Mesendoderm (in vitro differentiated cells): Measurements from ENCODE around the gene PARS2.

Experiments used
- DNase-seq: peaks from one replicate; pipeline ENCODE4 v3.0.0; 2013
- H2AK5ac ChIP-seq: 2 replicates; pipeline ENCODE4 v1.6.1; 2013; ENCODE audit warnings: low read length, inconsistent platforms
- H2BK120ac ChIP-seq: 2 replicates; pipeline ENCODE4 v1.6.1; 2013; ENCODE audit warnings: low read depth, mild to moderate bottlenecking, low read length, moderate library complexity, mixed read lengths
- H2BK15ac ChIP-seq: replicated peaks from 2 replicates; pipeline ENCODE4 v1.6.1; 2013; ENCODE audit warnings: low read depth, mild to moderate bottlenecking, moderate library complexity
- H2BK5ac ChIP-seq: 2 replicates; pipeline ENCODE4 v1.6.1; 2013; ENCODE audit warnings: low read length, inconsistent platforms
- H3K18ac ChIP-seq: 2 replicates; pipeline ENCODE4 v1.6.1; 2013; ENCODE audit warnings: mild to moderate bottlenecking, low read length, mixed read lengths
- H3K23ac ChIP-seq: one replicate; pipeline ENCODE4 v1.6.1; 2013; ENCODE audit warnings: low read length
- H3K27ac ChIP-seq: 2 replicates; pipeline ENCODE4 v1.5.1; 2013; ENCODE audit warnings: low read depth, mild to moderate bottlenecking, inconsistent platforms, low read length, moderate library complexity
- H3K27me3 ChIP-seq: 2 replicates; pipeline ENCODE4 v1.6.1; 2013; ENCODE audit warnings: low read length, control low read depth, mild to moderate bottlenecking, inconsistent platforms; ENCODE audit not compliant: insufficient read depth, poor library complexity
- H3K36me3 ChIP-seq: 2 replicates; pipeline ENCODE4 v1.6.1; 2013; ENCODE audit warnings: low read length, inconsistent platforms; ENCODE audit not compliant: control insufficient read depth, insufficient read depth
- H3K4ac ChIP-seq: one replicate; pipeline ENCODE4 v1.6.1; 2013; ENCODE audit warnings: low read depth, mild to moderate bottlenecking, low read length, moderate library complexity
- H3K4me1 ChIP-seq: 2 replicates; pipeline ENCODE4 v1.6.1; 2013; ENCODE audit warnings: low read depth, low read length, inconsistent platforms; ENCODE audit not compliant: control insufficient read depth
- H3K4me2 ChIP-seq: 2 replicates; pipeline ENCODE4 v1.6.1; 2013; ENCODE audit warnings: low read length
- H3K4me3 ChIP-seq: 2 replicates; pipeline ENCODE4 v1.5.1; 2013; ENCODE audit warnings: mild to moderate bottlenecking, low read length
- H3K56ac ChIP-seq: one replicate; pipeline ENCODE4 v1.6.1; 2013; ENCODE audit warnings: low read length
- H3K79me1 ChIP-seq: 2 replicates; pipeline ENCODE4 v1.6.1; 2013; ENCODE audit warnings: low read length, inconsistent platforms
- H3K79me2 ChIP-seq: 2 replicates; pipeline ENCODE4 v1.6.1; 2013; ENCODE audit warnings: mild to moderate bottlenecking, low read length; ENCODE audit not compliant: control insufficient read depth, insufficient read depth
- H3K9ac ChIP-seq: 2 replicates; pipeline ENCODE4 v1.6.1; 2013; ENCODE audit warnings: low read length, inconsistent platforms
- H4K5ac ChIP-seq: one replicate; pipeline ENCODE4 v1.6.1; 2013; ENCODE audit warnings: low read length
- H4K8ac ChIP-seq: one replicate; pipeline ENCODE4 v1.6.1; 2013; ENCODE audit warnings: low read depth, mild to moderate bottlenecking, control low read depth, low read length, moderate library complexity
- WGBS: extraction: QIAGEN DNeasy Blood & Tissue Kit; methylation state at CpG from one replicate; pipeline ENCODE4 v1.1.7; 2013; ENCODE audit warnings: low lambda C conversion rate, missing lambda C conversion rate; ENCODE audit not compliant: insufficient coverage; ENCODE audit errors: extremely low coverage; 5-methylcytosine and 5-hydroxymethylcytosine counted together

Gene PARS2

GRCh38 chr1:54806931-54807611 lies 42.7 kb upstream of the PARS2 start:
- no peak for DNase-seq
- H3K4me2 ChIP-seq, result no peak overlapping the region
- WGBS, result no CpG with 5 or more reads among the region's 11 CpGs

GRCh38 chr1:54805981-54806381 lies 41.7 kb upstream of the PARS2 start:
- Histone ChIP-seq H3K36me3 (no peaks in the 10 kb centered on the region), H2BK120ac (no peak overlapping the region), H3K56ac (no peak overlapping the region), H3K9ac (no peak overlapping the region), H3K79me1 (no peaks in the 10 kb centered on the region), H3K79me2 (no peaks in the 10 kb centered on the region), H2AK5ac (no peak overlapping the region), H3K27ac (no peak overlapping the region), H3K4me2 (no peak overlapping the region), H3K4me3 (no peak overlapping the region), H3K4ac (no peak overlapping the region), H2BK5ac (no peak overlapping the region), H3K23ac (no peak overlapping the region), H2BK15ac (no peak overlapping the region), H4K5ac (no peak overlapping the region), H3K18ac (no peak overlapping the region), H3K27me3 (no peaks in the 10 kb centered on the region), H3K4me1 (no peaks in the 10 kb centered on the region), H4K8ac (no peak overlapping the region)
- no peak for DNase-seq
- WGBS, result no CpG with 5 or more reads among the region's 35 CpGs

More at GRCh38 chr1:54806931-54807611, 42.7 kb upstream of the PARS2 start:
- no peak overlapping the region for H2BK120ac ChIP-seq
- no peaks in the 10 kb centered on the region for H3K79me2 ChIP-seq
- no peak overlapping the region for H3K56ac ChIP-seq
- H3K4ac ChIP-seq, result no peak overlapping the region
- H3K4me1 ChIP-seq, result no peaks in the 10 kb centered on the region
- no peak overlapping the region for H3K23ac ChIP-seq
- H3K27ac ChIP-seq, result no peak overlapping the region
- no peak overlapping the region for H4K5ac ChIP-seq
- H3K9ac ChIP-seq, result no peak overlapping the region
- no peak overlapping the region for H4K8ac ChIP-seq
- no peak overlapping the region for H2AK5ac ChIP-seq
- H3K79me1 ChIP-seq, result no peaks in the 10 kb centered on the region
- no peaks in the 10 kb centered on the region for H3K27me3 ChIP-seq
- no peak overlapping the region for H2BK5ac ChIP-seq
- H3K36me3 ChIP-seq, result no peaks in the 10 kb centered on the region
- H3K18ac ChIP-seq, result no peak overlapping the region
- no peak overlapping the region for H3K4me3 ChIP-seq
- H2BK15ac ChIP-seq, result no peak overlapping the region

- Histone ChIP-seq H3K27ac (no peak overlapping the region), H3K4me3 (no peak overlapping the region), H3K4me2 (no peak overlapping the region), H3K36me3 (no peaks in the 10 kb centered on the region), H3K18ac (no peak overlapping the region), H2BK5ac (no peak overlapping the region), H4K8ac (no peak overlapping the region), H3K4ac (no peak overlapping the region), H3K27me3 (no peaks in the 10 kb centered on the region), H3K4me1 (no peaks in the 10 kb centered on the region), H2AK5ac (no peak overlapping the region), H3K56ac (no peak overlapping the region), H2BK15ac (no peak overlapping the region), H4K5ac (no peak overlapping the region), H3K79me1 (no peaks in the 10 kb centered on the region), H3K9ac (no peak overlapping the region), H3K23ac (no peak overlapping the region), H2BK120ac (no peak overlapping the region), H3K79me2 (no peaks in the 10 kb centered on the region)
- DNase-seq, result no peak
- WGBS, result no CpG with 5 or more reads among the region's 3 CpGs
These were observed 41.1 kb upstream of the PARS2 start for GRCh38 chr1:54805466-54805865.

GRCh38 chr1:54804471-54805132 lies 40.3 kb upstream of the PARS2 start:
- Histone ChIP-seq H2AK5ac (no peak overlapping the region), H3K4ac (no peak overlapping the region), H3K4me2 (no peak overlapping the region), H3K79me2 (no peaks in the 10 kb centered on the region), H2BK5ac (no peak overlapping the region), H3K56ac (no peak overlapping the region), H3K4me3 (no peak overlapping the region), H4K5ac (no peak overlapping the region), H3K36me3 (no peaks in the 10 kb centered on the region), H3K23ac (no peak overlapping the region), H2BK120ac (no peak overlapping the region), H4K8ac (no peak overlapping the region), H3K79me1 (no peaks in the 10 kb centered on the region), H2BK15ac (no peak overlapping the region), H3K27ac (no peak overlapping the region), H3K27me3 (no peaks in the 10 kb centered on the region), H3K9ac (no peak overlapping the region), H3K4me1 (no peaks in the 10 kb centered on the region), H3K18ac (no peak overlapping the region)
- no CpG with 5 or more reads among the region's 6 CpGs for WGBS
- DNase-seq, result no peak

GRCh38 chr1:54803761-54804470 lies 39.6 kb upstream of the PARS2 start:
- WGBS, result no CpG with 5 or more reads among the region's 4 CpGs
- no peak overlapping the region for H3K4me3 ChIP-seq

More at GRCh38 chr1:54803761-54804470, 39.6 kb upstream of the PARS2 start:
- no peak for DNase-seq
- no peak overlapping the region for H3K56ac ChIP-seq
- no peaks in the 10 kb centered on the region for H3K79me2 ChIP-seq
- no peak overlapping the region for H3K9ac ChIP-seq
- H4K8ac ChIP-seq, result no peak overlapping the region
- no peak overlapping the region for H3K18ac ChIP-seq
- H3K4me1 ChIP-seq, result no peaks in the 10 kb centered on the region
- H2BK5ac ChIP-seq, result no peak overlapping the region
- H3K36me3 ChIP-seq, result no peaks in the 10 kb centered on the region
- H3K27me3 ChIP-seq, result no peaks in the 10 kb centered on the region
- no peak overlapping the region for H2BK120ac ChIP-seq
- H3K79me1 ChIP-seq, result no peaks in the 10 kb centered on the region
- no peak overlapping the region for H4K5ac ChIP-seq
- no peak overlapping the region for H3K23ac ChIP-seq
- no peak overlapping the region for H2AK5ac ChIP-seq
- no peak overlapping the region for H3K4ac ChIP-seq
- no peak overlapping the region for H3K27ac ChIP-seq
- no peak overlapping the region for H3K4me2 ChIP-seq
- H2BK15ac ChIP-seq, result no peak overlapping the region
